ENCODE results near the gene USP1.

DNA sequence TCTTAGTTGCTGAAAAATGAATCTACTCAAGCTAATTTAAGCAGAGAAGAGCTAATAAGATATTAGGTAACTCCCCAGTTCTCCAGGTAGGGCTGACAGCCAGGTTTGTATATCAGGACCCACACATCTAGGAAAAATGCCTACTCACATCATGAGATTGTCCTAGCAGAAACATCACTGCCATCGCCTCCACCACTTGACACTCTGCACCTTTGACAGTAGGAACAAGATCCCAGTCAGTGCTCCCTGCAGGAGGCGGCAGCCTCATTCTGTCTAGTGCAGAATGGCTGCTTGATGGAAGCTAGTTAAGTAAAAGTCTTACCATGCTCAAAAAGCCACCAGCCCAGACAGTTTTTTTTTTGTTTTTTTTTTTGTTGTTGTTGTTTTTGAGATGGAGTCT, 31.6 kb upstream of the USP1 start:
- TF ChIP-seq POLR2A (IDR thresholded peaks at IDR 0.05), result no peak
- TF ChIP-seq, protein P1, sequence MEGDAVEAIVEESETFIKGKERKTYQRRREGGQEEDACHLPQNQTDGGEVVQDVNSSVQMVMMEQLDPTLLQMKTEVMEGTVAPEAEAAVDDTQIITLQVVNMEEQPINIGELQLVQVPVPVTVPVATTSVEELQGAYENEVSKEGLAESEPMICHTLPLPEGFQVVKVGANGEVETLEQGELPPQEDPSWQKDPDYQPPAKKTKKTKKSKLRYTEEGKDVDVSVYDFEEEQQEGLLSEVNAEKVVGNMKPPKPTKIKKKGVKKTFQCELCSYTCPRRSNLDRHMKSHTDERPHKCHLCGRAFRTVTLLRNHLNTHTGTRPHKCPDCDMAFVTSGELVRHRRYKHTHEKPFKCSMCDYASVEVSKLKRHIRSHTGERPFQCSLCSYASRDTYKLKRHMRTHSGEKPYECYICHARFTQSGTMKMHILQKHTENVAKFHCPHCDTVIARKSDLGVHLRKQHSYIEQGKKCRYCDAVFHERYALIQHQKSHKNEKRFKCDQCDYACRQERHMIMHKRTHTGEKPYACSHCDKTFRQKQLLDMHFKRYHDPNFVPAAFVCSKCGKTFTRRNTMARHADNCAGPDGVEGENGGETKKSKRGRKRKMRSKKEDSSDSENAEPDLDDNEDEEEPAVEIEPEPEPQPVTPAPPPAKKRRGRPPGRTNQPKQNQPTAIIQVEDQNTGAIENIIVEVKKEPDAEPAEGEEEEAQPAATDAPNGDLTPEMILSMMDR (IDR thresholded peaks at IDR 0.05 in 4 of 5, conservative IDR thresholded peaks at IDR 0.05 in 1 of 5), result no peak

Measured in gastrocnemius medialis (tissue), 4 donors.